Activated CD8-positive, alpha-beta memory T cell treated with anti-CD3 and anti-CD28 coated beads for 36 hours (primary cell): ENCODE data around the gene FES. TPM values are rescaled to one million over a fixed set of nuclear protein-coding genes. Genes with fewer than 3 reads are reported as not detected.

Experiments used
- CTCF ChIA-PET: fragments of 350-600 bp; sonication (Branson Sonifier 250); formaldehyde crosslinking; loops from one replicate; lab custom pipeline; 2021; ENCODE audit warnings: antibody characterized with exemption; lab: Charles Lee
- POLR2A ChIA-PET: fragments of 350-600 bp; sonication (Branson Sonifier 250); formaldehyde crosslinking; loops from one replicate; lab custom pipeline; 2021; ENCODE audit warnings: antibody characterized with exemption; lab: Charles Lee
- total RNA-seq, 2 experiments: library from RNA; stranded (reverse); gene quantifications; one replicate each; pipeline ENCODE4 v1.2.3, GENCODE V29; 2021

The FES gene
- total RNA-seq, 2 experiments from 2014 or later, result 3.4 to 3.5 TPM

DNA sequence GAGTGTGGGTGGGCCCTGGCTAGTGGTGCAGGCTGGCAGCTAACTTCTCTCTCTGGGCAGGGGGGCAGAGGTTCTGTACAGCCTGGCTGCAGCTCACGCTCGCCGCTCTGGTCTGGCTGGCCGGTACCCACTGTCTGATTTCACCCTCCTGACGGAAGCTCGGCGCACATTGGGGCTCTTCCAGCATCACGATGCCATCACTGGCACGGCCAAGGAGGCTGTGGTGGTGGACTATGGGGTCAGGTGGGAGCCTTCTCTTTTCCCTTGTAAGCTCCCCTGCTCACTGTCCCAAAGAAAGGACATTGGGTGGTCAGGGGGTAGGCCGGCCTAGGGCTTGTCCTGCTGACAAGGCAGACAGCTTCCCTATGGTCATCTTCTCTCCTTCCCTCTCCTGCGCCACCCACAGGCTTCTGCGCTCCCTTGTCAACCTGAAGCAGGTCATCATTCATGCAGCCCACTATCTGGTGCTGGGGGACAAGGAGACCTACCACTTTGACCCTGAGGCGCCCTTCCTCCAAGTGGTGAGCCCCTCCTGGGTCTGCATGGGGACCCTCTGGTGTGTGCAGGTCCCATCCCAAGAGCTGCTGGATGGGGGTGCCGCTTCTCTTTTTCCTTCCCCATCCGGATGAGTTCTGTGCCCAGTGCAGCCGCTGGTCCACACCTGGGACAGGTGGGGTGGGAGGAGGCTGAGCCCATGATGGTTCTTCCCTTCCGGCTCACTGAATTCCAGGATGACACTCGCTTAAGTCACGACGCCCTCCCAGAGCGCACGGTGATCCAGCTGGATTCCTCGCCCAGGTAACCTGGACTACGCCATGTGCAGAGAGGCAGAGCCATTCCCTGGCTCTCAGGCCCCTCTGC is 26.4 kb downstream of the FES start:
- CTCF ChIA-PET, result interaction anchor here (1.0 to 1.5 kb wide), 2 partner anchors 19 to 24 kb away, joined by 3 read pairs; partner anchors contain the start of gene UNC45A
- POLR2A ChIA-PET, result no interaction called here

DNA sequence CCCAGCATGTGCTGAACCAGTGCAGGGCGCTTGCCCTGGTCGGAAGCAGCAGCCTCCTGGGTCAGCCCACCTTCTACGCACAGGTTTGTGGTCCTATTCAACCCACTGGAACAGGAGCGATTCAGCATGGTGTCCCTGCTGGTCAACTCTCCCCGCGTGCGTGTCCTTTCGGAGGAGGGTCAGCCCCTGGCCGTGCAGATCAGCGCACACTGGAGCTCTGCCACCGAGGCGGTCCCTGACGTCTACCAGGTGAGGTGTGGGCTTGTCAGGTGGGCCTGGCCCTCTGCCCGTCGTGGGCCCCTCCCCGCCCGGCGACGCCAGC is 27.0 kb downstream of the FES start:
- ChIA-PET CTCF (interaction anchor here (1.0 kb wide), 1 partner anchor 8 kb away, joined by 4 read pairs; the partner anchor contains the start of gene MAN2A2), POLR2A (no interaction called here)

DNA sequence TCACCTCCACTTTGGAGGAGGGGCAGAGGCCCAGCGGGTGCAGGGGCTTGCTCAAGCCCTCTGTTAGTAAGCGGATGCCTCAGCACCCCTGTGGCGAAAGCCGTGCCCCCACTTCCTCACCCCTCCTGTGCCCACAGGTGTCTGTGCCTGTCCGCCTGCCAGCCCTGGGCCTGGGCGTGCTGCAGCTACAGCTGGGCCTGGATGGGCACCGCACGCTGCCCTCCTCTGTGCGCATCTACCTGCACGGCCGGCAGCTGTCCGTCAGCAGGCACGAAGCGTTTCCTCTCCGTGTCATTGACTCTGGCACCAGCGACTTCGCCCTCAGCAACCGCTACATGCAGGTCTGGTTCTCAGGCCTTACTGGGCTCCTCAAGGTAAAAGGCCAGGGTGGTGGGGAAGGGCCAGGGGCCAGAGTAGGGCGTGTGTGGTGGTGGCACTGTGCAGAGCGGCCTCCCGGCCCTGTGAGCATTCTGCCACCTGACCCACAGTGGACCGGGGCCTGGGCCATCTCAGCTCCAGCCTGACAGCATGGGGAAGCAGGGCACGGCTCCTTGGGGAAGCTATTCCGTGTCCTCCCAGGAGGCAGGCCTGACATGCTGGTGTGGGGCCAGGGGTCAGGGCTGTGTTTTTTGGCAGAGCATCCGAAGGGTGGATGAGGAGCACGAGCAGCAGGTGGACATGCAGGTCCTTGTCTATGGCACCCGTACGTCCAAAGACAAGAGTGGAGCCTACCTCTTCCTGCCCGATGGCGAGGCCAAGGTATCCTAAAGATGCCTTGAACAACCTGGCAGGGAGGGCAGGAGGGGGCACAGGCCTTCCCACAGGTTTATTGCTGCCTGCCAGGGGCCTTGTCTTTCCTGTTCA is 27.8 kb downstream of the FES start:
- CTCF ChIA-PET, result interaction anchor here (1.0 kb wide), 1 partner anchor 9 kb away, joined by 4 read pairs; the partner anchor contains the start of gene MAN2A2
- POLR2A ChIA-PET, result no interaction called here

DNA sequence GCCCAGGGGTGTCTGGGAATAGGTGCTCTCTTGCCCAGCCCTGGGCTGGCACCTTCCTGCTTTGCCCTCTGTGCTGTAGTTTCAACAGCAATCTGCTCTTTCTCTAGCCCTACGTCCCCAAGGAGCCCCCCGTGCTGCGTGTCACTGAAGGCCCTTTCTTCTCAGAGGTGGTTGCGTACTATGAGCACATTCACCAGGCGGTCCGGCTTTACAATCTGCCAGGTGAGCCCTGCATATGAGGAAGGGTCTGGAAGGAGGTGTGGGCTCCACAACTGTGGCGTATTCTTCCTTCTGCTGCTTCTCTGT is 28.4 kb downstream of the FES start:
- ChIA-PET POLR2A (no interaction called here), CTCF (no interaction called here)

DNA sequence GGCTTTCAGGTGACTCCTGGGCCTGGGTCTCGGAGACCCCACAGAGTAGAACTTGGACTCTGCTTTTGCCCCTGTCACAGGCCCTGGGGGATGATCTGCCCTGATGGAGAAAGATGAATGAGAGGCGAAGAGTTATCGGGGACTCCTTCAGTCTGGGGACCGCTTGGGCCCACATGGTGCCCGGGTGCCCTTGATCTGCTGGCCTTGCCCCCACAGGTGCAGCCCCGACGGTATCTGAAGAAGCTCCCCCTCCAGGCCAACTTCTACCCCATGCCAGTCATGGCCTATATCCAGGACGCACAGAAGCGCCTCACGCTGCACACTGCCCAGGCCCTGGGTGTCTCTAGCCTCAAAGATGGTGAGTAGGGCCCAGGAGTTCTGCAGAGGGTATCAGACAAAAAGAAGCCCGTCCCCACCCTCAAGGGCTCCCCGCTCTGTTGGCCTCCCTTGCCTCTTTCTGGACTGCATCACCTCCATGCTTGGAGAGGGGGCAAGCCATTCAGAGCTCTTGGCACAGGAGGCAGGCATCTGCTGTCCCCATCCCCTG is 29.2 kb downstream of the FES start:
- CTCF ChIA-PET, result interaction anchor here (1.3 kb wide), 1 partner anchor 10 kb away, joined by 4 read pairs; the partner anchor contains the start of gene MAN2A2
- POLR2A ChIA-PET, result interaction anchor here (0.7 kb wide), 1 partner anchor 615 kb away, joined by 3 read pairs; no protein-coding TSS in a partner anchor

DNA sequence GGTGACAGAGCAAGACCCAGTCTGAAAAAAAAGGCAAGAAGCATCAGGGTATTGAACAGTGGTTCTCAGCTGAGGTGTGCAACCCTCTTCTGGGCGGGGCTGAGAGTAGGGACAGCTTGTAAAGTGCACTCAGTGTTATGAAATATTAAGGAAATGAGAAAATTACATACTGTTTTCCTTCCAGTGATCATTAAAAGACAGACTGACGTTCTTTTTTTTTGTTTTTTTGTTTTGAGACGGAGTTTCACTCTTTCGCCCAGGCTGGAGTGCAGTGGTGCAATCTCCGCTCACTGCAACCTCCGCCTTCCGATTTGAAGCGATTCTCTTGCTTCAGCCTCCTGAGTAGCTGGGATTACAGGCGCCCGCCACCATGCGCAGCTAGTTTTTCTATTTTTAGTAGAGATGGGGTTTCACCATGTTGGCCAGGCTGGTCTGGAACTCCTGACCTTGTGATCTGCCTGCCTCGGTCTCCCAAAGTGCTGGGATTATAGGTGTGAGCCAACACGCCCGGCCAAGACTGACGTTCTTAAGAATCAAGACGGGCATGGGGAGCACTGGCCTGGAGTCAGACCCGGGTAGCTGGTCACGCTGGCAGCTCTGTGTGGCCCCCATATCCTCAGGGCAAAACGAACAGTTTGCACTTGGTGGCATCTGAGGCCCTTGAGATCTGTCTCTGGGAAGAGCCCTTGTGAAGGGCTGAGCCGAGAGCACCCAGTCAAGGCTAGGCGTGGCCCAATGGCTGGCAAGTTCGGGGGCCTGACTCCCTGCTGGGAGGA is 30.2 kb downstream of the FES start:
- ChIA-PET CTCF (interaction anchor here (1.3 kb wide), 2 partner anchors 11 to 28 kb away, joined by 4 read pairs; partner anchors contain the start of gene MAN2A2), POLR2A (interaction anchor here (1.8 kb wide), 1 partner anchor 10 kb away, joined by 7 read pairs; no protein-coding TSS in a partner anchor)

DNA sequence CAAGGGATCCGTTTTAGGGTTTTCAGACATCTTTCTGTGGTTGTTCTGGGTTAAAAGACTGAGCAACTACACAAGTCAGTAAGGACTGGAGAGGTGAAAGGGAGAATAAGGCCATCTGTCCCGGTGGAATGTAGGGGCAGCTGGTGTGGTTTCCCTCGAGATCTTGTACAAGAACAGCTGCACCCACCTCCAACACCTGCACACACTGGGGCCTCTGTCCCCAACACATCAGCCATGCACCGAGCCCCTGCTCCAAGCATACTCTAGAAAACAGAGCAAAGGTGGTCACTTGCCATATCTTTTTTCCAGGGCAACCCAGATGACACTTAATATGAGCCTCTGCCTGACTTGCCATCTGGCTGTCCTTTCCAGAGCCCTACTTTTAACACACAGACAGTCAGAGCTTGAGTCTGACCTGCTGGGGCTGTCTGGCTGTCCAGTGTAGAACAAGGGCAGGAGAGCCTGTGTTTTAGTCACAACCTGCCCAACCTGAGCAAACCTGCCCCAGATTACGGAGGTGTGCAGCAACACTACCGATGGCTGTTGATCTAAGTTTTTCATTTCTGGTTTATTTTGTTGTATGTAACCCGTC is 31.0 kb downstream of the FES start:
- ChIA-PET POLR2A (interaction anchor here (1.8 kb wide), 1 partner anchor 11 kb away, joined by 7 read pairs; no protein-coding TSS in a partner anchor), CTCF (interaction anchor here (1.3 kb wide), 1 partner anchor 29 kb away, joined by 4 read pairs; no protein-coding TSS in a partner anchor)

DNA sequence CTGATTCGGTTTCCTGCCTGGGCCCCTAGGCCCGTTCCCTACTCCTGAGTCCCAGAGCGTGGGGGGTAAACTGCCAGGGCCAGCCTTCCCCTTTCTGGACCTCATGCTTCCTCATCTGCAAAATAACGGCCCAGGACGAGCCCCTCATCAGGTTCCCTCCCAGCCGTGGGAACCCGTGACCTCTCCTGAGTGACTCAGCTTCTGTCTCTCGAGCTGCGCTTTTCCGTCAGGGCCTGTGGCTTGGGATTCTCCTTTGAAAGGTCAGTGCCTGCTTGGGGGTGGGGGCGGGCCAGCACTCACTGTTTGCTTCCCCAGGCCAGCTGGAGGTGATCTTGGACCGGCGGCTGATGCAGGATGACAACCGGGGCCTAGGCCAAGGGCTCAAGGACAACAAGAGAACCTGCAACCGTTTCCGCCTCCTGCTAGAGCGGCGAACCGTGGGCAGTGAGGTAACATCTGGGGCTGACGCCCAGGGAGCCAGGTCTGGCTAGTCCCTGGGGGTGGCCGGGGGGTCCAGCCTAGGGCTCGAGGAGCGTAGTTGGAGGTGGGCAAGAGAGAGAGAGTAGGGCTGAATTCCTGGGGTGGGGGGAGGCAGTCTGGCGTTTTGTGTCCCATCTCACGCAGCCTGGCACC is 31.6 kb downstream of the FES start:
- ChIA-PET POLR2A (interaction anchor here (1.8 kb wide), 1 partner anchor 12 kb away, joined by 7 read pairs; no protein-coding TSS in a partner anchor), CTCF (no interaction called here)

DNA sequence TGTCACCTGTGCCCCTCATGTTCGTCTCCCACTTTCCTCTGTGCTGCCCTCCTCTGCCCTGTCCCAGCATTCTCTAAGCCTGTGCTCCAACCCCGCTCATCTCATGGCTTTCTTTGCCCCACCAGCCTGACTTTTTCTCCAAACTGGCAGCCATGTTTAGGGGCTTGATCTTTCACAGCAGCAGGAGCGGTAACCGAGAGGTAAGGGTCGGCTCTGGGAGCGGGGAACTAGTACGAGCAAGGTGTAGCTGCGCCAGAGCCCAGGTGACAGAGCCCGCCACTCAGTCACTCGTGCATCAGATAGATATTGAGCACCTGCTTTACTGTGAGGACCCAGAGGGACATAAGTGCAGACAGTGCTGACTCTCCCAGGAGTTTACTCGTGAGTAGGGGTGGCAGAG is 32.2 kb downstream of the FES start:
- ChIA-PET POLR2A (interaction anchor here (1.8 kb wide), 1 partner anchor 12 kb away, joined by 7 read pairs; no protein-coding TSS in a partner anchor), CTCF (no interaction called here)

DNA sequence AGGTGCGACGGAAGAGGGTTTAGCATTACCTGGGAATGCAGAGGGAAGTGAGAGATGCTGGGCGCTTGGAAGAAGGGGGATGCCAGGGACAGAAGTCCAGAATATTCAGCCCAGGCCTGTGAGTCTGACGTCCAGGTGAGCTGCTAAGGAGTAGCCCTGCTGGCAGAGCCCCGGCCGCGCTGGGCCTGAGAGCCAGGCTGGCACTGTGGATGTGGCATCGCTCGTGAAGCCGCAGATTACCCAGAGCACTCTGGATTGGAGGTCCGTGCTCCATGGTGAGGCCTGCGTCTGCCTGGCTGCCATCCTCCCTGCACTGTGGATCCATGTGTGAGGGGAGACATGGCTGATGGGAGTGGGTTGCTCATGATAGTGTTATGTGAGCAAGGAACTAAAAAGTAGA is 33.3 kb downstream of the FES start:
- CTCF ChIA-PET, result interaction anchor here (2.6 kb wide), 1 partner anchor 14 kb away, joined by 15 read pairs; the partner anchor contains the start of gene MAN2A2
- POLR2A ChIA-PET, result interaction anchor here (0.8 kb wide), 1 partner anchor 31 kb away, joined by 3 read pairs; no protein-coding TSS in a partner anchor

DNA sequence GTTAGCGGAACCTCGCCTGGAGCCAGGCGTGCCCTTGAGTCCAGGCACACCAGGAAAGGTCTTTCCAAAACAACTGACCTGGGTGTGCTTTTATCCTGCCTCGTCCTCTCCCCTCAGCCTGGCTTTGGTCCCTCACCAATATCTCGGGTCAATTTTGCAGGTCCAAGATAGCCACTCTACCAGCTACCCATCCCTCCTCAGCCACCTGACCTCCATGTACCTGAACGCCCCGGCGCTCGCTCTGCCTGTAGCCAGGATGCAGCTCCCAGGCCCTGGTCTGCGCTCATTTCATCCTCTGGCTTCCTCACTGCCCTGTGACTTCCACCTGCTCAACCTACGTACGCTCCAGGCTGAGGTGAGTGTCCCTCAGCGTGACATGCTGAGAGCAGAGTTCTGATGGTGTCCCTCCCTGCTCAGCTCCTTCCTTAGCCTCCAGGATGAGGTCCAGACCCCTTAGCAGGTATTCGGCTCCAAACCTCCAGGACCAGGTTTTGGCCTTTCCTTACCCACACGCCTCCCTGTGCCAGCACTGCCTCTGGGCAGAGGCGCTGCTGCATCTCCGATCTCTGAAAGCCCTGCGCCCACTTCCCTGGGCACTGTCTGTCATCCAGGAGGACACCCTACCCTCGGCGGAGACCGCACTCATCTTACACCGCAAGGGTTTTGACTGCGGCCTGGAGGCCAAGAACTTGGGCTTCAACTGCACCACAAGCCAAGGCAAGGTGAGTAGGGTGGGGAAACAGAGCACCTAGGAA is 33.9 kb downstream of the FES start:
- ChIA-PET POLR2A (interaction anchor here (0.8 kb wide), 1 partner anchor 32 kb away, joined by 3 read pairs; no protein-coding TSS in a partner anchor), CTCF (interaction anchor here (0.8 to 2.6 kb wide), 2 partner anchors 12 to 15 kb away, joined by 3 to 15 read pairs; partner anchors contain the start of gene MAN2A2)

DNA sequence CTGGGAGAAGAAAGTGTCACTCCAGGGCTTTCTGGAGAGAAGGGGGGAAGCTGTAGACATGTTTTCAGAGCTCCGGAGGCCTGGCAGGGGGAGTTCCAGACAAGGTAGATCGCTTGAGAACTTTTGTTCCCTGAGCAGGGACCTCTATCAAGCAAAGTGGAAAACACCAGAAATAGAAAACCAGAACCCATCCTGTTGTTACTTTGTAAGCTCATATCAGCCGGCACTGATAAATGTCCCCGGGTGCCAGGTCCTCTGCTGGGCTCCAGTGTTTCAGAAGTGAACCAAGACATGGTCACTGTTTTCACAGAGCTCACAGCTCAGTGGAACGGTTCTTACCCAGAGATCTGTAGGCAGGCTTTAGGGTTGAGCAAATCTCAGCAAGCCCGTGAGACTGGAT is 34.5 kb downstream of the FES start:
- POLR2A ChIA-PET, result no interaction called here

DNA sequence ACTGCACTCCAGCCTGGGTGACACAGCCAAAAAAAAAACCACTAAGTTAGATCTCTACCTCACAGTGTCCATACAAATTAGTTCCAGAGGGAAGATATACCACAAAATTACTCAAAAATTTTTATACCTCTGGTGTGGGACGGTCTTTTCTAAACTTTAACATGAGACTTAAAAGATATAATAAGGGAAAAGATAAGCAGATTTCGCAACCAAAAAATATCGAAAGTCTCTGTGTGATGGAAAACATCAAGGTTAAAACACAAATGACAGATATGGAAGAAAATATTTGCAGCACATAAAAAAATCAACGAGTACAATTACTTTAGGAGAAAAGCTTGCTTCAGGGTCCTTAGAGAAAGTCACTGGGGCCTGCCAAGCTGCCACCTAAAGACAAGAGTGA is 37.6 kb downstream of the FES start:
- ChIA-PET CTCF (interaction anchor here (1.0 to 4.7 kb wide), 3 partner anchors 10 to 20 kb away, joined by 3 to 32 read pairs (median 11); partner anchors contain the start of genes HDDC3 and MAN2A2), POLR2A (interaction anchor here (2.6 kb wide), 1 partner anchor 18 kb away, joined by 10 read pairs; the partner anchor contains the start of gene MAN2A2)

More for the DNA sequence above, 34.5 kb downstream of the FES start:
- CTCF ChIA-PET, result interaction anchor here (0.8 to 2.6 kb wide), 2 partner anchors 11 to 15 kb away, joined by 3 to 15 read pairs; partner anchors contain the start of gene MAN2A2

DNA sequence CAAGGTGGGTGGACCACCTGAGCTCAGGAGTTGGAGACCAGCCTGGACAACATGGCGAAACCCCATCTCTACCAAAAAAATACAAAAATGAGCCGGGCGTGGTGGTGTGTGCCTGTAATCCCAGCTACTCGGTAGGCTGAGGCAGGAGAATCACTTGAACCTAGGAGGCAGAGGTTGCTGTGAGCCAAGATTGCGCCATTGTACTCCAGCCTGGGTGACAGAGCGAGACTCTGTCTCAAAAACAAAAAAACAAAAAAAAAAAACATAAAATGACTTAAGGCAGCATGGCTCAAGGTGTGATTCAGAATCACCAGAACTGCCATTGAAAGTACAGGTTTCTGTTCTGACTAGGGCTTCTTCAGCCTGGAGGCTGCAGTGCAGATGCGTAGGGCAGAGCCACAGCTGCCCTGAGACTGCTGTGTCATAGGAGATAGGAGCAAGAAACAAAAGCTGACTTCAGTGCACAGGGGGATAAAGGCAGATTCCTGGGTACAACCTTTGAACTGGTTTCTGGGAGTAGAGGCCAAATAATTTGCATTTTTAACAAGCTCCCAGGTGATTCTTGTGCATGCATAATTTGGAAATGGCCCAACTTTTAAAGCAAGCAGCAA is 38.5 kb downstream of the FES start:
- ChIA-PET CTCF (interaction anchor here (0.6 to 4.7 kb wide), 4 partner anchors 9 to 244 kb away, joined by 3 to 32 read pairs (median 8); partner anchors contain the start of genes HDDC3 and MAN2A2), POLR2A (interaction anchor here (1.0 to 2.6 kb wide), 2 partner anchors 17 to 19 kb away, joined by 5 to 10 read pairs; partner anchors contain the start of gene MAN2A2)

DNA sequence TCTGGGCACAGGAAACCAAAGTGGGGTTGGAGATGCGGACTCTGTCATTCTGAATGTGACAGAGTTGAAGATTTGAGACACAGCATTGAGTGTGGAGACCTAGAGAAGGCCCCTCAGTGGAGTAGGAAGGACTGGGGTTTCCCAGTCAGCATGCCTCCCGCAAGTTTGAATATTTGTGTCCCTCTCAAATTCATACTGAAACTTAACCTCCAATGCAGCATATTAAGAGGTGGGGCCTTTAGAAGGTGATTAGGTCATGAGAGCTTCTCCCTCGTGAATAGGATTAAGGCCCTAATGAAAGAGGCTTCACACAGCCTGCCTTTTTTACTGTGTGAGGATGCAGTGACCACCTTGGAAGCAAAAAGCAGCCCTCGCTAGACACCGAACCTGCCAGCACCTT is 40.1 kb downstream of the FES start:
- CTCF ChIA-PET, result interaction anchor here (4.7 kb wide), 1 partner anchor 7 kb away, joined by 32 read pairs; the partner anchor contains the start of gene HDDC3

More for the DNA sequence above, 40.1 kb downstream of the FES start:
- POLR2A ChIA-PET, result interaction anchor here (0.7 kb wide), 1 partner anchor 44 kb away, joined by 4 read pairs; no protein-coding TSS in a partner anchor
